ENCODE measurements around the gene KATNAL1. TPM values are rescaled to one million over a fixed set of nuclear protein-coding genes. Genes with fewer than 3 reads are reported as not detected.
"Not testable (repeated sequence)": the region's sequence is repeated elsewhere in the genome, so short reads cannot be mapped to it uniquely, and the experiment has no call there.

KATNAL1 gene
- total and polyA plus RNA-seq, 4 donors, result 2.4 to 20.5 (median 9.3) TPM

GRCh38 chr13:30276178-30276577 is 31.2 kb downstream of the KATNAL1 start:
- 70 to 83% methylated on average over 1 of the region's 1 CpG for WGBS, 2 donors
- Histone ChIP-seq H3K27ac (ENCODE audit: low read depth in 1 of 2, low read length in 1 of 2) (no peak overlapping the region), H3K9me3 (ENCODE audit: control insufficient read depth in 4 of 4, insufficient read depth in 3 of 4, low read length in 3 of 4) (peaks cover 0 to 2% (median under 1%) of the 10 kb centered on the region in 4 donors), H3K4me1 (ENCODE audit: control insufficient read depth in 5 of 5, insufficient read depth in 5 of 5, low read length in 5 of 5) (no peaks in the 10 kb centered on the region), H3K36me3 (ENCODE audit: control insufficient read depth in 4 of 4, insufficient read depth in 4 of 4, low read length in 4 of 4) (peaks cover 0 to 11% (median 4%) of the 10 kb centered on the region in 4 donors), H3K27me3 (ENCODE audit: control insufficient read depth in 3 of 3, insufficient read depth in 3 of 3, low read length in 2 of 3) (no peaks in the 10 kb centered on the region), H3K9ac (ENCODE audit: insufficient read depth in 1 of 2, low read length in 2 of 2) (no peak overlapping the region), H3K4me3 (no peak overlapping the region)
- DNase-seq (no peak), ATAC-seq (ENCODE audit: insufficient read depth, low FRiP score) (no peak)
- TF ChIP-seq CTCF (IDR thresholded peaks at IDR 0.05; ENCODE audit: control extremely low read depth, extremely low read depth), result no peak

GRCh38 chr13:30274083-30274482 is 33.3 kb downstream of the KATNAL1 start:
- H3K27ac ChIP-seq (ENCODE audit: low read depth in 1 of 2, low read length in 1 of 2), result no peak overlapping the region
- no peak overlapping the region for H3K9ac ChIP-seq (ENCODE audit: insufficient read depth in 1 of 2, low read length in 2 of 2)
- H3K9me3 ChIP-seq (ENCODE audit: control insufficient read depth in 4 of 4, insufficient read depth in 3 of 4, low read length in 3 of 4), result peaks cover 0 to 2% (median under 1%) of the 10 kb centered on the region in 4 donors
- no peak for TF ChIP-seq CTCF (IDR thresholded peaks at IDR 0.05; ENCODE audit: control extremely low read depth, extremely low read depth)
- H3K27me3 ChIP-seq (ENCODE audit: control insufficient read depth in 3 of 3, insufficient read depth in 3 of 3, low read length in 2 of 3), result no peaks in the 10 kb centered on the region
- no peak for ATAC-seq (ENCODE audit: insufficient read depth, low FRiP score)
- H3K36me3 ChIP-seq (ENCODE audit: control insufficient read depth in 4 of 4, insufficient read depth in 4 of 4, low read length in 4 of 4), result peaks cover 0 to 8% (median 2%) of the 10 kb centered on the region in 4 donors
- no peak for DNase-seq
- no peaks in the 10 kb centered on the region for H3K4me1 ChIP-seq (ENCODE audit: control insufficient read depth in 5 of 5, insufficient read depth in 5 of 5, low read length in 5 of 5)
- H3K4me3 ChIP-seq, result no peak overlapping the region

GRCh38 chr13:30270035-30270434 is 37.3 kb downstream of the KATNAL1 start:
- not testable (repeated sequence) for H3K27me3 ChIP-seq (ENCODE audit: control insufficient read depth in 3 of 3, insufficient read depth in 3 of 3, low read length in 2 of 3); H3K9ac ChIP-seq (ENCODE audit: insufficient read depth in 1 of 2, low read length in 2 of 2); H3K9me3 ChIP-seq (ENCODE audit: control insufficient read depth in 4 of 4, insufficient read depth in 3 of 4, low read length in 3 of 4); H3K4me3 ChIP-seq; H3K27ac ChIP-seq (ENCODE audit: low read depth in 1 of 2, low read length in 1 of 2); H3K36me3 ChIP-seq (ENCODE audit: control insufficient read depth in 4 of 4, insufficient read depth in 4 of 4, low read length in 4 of 4); ATAC-seq (ENCODE audit: insufficient read depth, low FRiP score); H3K4me1 ChIP-seq (ENCODE audit: control insufficient read depth in 5 of 5, insufficient read depth in 5 of 5, low read length in 5 of 5); DNase-seq
- 97 to 98% methylated on average over 17 to 29 of the region's 31 CpGs for WGBS, 2 donors

- DNase-seq (peak in 1 of 3 donors; percentile 22), ATAC-seq (ENCODE audit: insufficient read depth, low FRiP score) (no peak)
- TF ChIP-seq CTCF (IDR thresholded peaks at IDR 0.05; ENCODE audit: control extremely low read depth, extremely low read depth), result no peak
- Histone ChIP-seq H3K27ac (ENCODE audit: low read depth in 1 of 2, low read length in 1 of 2) (no peak overlapping the region), H3K9ac (ENCODE audit: insufficient read depth in 1 of 2, low read length in 2 of 2) (no peak overlapping the region), H3K27me3 (ENCODE audit: control insufficient read depth in 3 of 3, insufficient read depth in 3 of 3, low read length in 2 of 3) (no peaks in the 10 kb centered on the region), H3K4me3 (no peak overlapping the region), H3K9me3 (ENCODE audit: control insufficient read depth in 4 of 4, insufficient read depth in 3 of 4, low read length in 3 of 4) (no peaks in the 10 kb centered on the region), H3K4me1 (ENCODE audit: control insufficient read depth in 5 of 5, insufficient read depth in 5 of 5, low read length in 5 of 5) (no peaks in the 10 kb centered on the region), H3K36me3 (ENCODE audit: control insufficient read depth in 4 of 4, insufficient read depth in 4 of 4, low read length in 4 of 4) (no peaks in the 10 kb centered on the region)
- WGBS, 2 donors, result 60 to 81% methylated on average over 1 of the region's 1 CpG
These were observed 38.7 kb downstream of the KATNAL1 start for GRCh38 chr13:30268673-30269072.

Measured in lung (tissue), 12 donors.